Effector memory CD4-positive, alpha-beta T cell (primary cell): Measurements from ENCODE around the gene CNPY4.

Experiments
- DNase-seq, 3 donors: peaks; one replicate each; pipeline ENCODE4 v3.0.0-alpha.2; 2020
- H3K27ac ChIP-seq: 2 replicates; pipeline ENCODE4 v1.7.0; 2013; ENCODE audit warnings: mild to moderate bottlenecking, low read length, moderate library complexity; ENCODE audit not compliant: insufficient read depth, poor library complexity, severe bottlenecking
- H3K27me3 ChIP-seq: replicated peaks from 2 replicates; pipeline ENCODE4 v1.7.0; 2013; ENCODE audit warnings: mild to moderate bottlenecking, low read length; ENCODE audit not compliant: insufficient read depth, control insufficient read depth, poor library complexity, severe bottlenecking
- H3K36me3 ChIP-seq: 2 replicates; pipeline ENCODE4 v1.7.0; 2013; ENCODE audit warnings: mild to moderate bottlenecking, low read length, moderate library complexity; ENCODE audit not compliant: control insufficient read depth, insufficient read depth
- H3K4me1 ChIP-seq: 2 replicates; pipeline ENCODE4 v1.7.0; 2013; ENCODE audit warnings: low read length, mild to moderate bottlenecking; ENCODE audit not compliant: control insufficient read depth, insufficient read depth, poor library complexity, severe bottlenecking
- H3K4me3 ChIP-seq: 2 replicates; pipeline ENCODE4 v1.7.0; 2013; ENCODE audit warnings: low read length, low read depth, mild to moderate bottlenecking; ENCODE audit not compliant: insufficient read depth, poor library complexity, severe bottlenecking
- H3K9me3 ChIP-seq: 2 replicates; pipeline ENCODE4 v1.7.0; 2013; ENCODE audit warnings: mild to moderate bottlenecking, low read length, moderate library complexity; ENCODE audit not compliant: control insufficient read depth

CNPY4 gene

DNA sequence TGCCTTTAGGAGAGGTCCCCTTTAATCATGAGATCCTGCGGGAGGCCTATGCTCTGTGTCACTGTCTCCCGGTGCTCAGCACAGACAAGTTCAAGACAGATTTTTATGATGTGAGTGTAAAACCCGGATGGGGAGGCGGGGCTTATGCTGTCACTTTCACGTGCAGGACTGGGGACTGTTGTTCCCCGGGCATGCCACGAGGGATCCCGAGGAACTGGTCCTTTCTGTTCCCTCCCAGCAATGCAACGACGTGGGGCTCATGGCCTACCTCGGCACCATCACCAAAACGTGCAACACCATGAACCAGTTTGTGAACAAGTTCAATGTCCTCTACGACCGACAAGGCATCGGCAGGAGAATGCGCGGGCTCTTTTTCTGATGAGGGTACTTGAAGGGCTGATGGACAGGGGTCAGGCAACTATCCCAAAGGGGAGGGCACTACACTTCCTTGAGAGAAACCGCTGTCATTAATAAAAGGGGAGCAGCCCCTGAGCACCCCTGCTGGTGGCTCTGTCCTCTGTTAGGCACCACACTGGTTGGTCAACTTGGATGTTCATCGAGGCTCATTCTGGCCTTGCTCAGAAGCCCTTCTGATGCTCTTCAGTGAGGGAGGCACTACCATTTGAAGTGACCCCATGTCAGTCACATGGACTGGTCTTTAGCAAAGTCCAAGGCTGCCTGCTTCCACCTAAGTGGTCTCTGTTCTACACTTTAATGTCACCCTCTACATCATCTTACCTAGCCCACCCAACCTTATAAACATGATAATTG lies 27.8 kb upstream of the CNPY4 start:
- H3K36me3 ChIP-seq, result peaks cover 61% of the 10 kb centered on the region
- DNase-seq, result no peak
- no peak overlapping the region for H3K27ac ChIP-seq

DNA sequence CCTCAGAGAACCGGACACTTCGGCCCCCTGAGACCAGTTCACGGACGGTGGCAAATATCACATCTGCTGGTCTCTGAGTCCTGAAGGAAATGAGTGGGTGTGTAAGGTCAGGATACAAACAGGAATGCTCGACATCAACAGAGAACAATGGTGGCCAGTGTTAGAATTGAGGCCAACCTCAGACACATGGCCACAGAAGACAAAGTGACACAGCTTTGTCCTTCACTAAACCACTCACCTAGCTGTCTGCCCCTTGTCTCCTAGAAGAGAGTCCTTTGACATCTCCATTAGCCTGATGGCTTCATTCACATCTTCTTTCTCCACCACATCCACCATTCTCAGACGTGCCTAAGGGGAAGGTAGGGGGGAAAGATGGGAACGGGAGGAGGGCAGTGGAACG lies 26.4 kb upstream of the CNPY4 start:
- no peaks in the 10 kb centered on the region for H3K9me3 ChIP-seq
- H3K27ac ChIP-seq, result no peak overlapping the region
- no peak overlapping the region for H3K4me3 ChIP-seq
- peaks cover 73% of the 10 kb centered on the region for H3K36me3 ChIP-seq
- H3K27me3 ChIP-seq, result no peaks in the 10 kb centered on the region
- no peak for DNase-seq
- peaks cover 4% of the 10 kb centered on the region for H3K4me1 ChIP-seq

More for the DNA sequence above, 27.8 kb upstream of the CNPY4 start:
- Histone ChIP-seq H3K4me3 (no peak overlapping the region), H3K27me3 (no peaks in the 10 kb centered on the region), H3K9me3 (no peaks in the 10 kb centered on the region), H3K4me1 (peaks cover 6% of the 10 kb centered on the region)

DNA sequence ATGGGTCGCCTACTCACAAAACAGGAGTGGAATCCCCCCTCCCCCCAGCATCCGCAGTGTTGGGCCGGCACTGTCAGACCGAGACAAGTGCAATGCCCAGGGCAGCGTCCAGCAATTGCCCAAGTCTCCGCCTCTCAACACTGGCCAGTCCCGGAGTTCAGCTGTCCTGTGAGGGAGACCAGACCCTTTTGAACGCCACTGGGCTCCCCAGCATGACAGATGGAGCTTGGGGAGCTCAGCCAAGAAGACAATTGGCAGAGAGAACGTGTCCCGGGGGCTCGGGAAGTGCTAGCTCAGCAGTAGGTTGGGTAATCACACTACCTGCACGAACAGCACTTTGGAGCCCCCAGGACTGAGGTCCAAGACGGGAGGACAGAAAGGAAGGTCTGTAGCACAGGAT lies 25.9 kb upstream of the CNPY4 start:
- DNase-seq, result no peak
- Histone ChIP-seq H3K36me3 (peaks cover 78% of the 10 kb centered on the region), H3K27ac (no peak overlapping the region), H3K4me1 (no peaks in the 10 kb centered on the region), H3K9me3 (no peaks in the 10 kb centered on the region), H3K27me3 (no peaks in the 10 kb centered on the region), H3K4me3 (no peak overlapping the region)

DNA sequence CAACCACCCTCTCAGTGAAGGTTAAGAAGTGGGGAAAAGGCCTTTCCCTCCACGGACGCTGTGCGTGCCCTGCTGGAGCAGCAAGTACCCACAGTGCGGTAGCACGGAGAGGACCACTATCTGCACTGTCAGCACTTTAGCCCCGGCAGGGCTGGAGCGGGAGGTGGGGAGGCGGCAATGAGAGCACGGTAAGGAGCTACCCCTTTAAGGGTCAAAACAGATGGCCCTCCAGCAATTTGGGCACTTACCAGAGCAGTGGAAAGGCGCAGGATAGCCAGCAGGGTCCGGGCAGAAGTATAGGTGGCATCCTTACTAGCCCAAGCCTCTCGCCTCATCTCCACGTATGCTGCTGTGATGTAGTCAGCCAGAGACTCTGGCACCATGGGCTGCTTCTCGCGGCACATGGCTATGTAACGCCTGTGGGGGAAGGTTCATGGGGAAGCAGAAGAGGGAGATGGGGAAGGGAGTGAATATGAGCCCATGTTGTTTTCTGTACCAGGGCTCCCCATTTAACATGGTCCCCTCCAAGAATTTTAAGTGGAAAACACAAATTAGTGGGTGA lies 25.4 kb upstream of the CNPY4 start:
- H3K4me3 ChIP-seq, result no peak overlapping the region
- no peaks in the 10 kb centered on the region for H3K27me3 ChIP-seq
- peaks cover 83% of the 10 kb centered on the region for H3K36me3 ChIP-seq
- H3K4me1 ChIP-seq, result no peaks in the 10 kb centered on the region
- no peak for DNase-seq
- no peaks in the 10 kb centered on the region for H3K9me3 ChIP-seq
- H3K27ac ChIP-seq, result no peak overlapping the region

DNA sequence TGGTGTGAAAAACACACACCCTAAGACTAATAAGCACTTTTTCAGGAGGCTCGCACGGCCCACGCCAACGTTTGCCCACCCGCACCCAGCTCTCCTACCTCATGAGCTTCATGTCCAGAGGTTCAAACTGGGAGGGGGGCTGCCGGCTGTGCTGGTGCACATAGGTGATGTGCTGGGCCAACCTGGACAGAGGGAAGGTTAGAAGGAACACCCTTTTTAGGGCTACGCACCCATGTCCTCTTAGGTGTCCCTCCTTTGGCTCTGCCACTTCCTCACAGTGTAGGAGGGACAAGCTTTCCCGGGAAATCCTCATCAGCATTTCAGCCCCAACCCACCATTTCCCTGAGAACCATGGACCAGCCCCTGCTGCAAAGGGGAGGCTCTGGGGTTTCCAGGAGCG lies 24.1 kb upstream of the CNPY4 start:
- no peak overlapping the region for H3K27ac ChIP-seq
- DNase-seq, result no peak
- H3K4me3 ChIP-seq, result no peak overlapping the region
- no peaks in the 10 kb centered on the region for H3K27me3 ChIP-seq
- H3K9me3 ChIP-seq, result no peaks in the 10 kb centered on the region
- H3K4me1 ChIP-seq, result peaks cover 11% of the 10 kb centered on the region
- H3K36me3 ChIP-seq, result peaks cover 88% of the 10 kb centered on the region

DNA sequence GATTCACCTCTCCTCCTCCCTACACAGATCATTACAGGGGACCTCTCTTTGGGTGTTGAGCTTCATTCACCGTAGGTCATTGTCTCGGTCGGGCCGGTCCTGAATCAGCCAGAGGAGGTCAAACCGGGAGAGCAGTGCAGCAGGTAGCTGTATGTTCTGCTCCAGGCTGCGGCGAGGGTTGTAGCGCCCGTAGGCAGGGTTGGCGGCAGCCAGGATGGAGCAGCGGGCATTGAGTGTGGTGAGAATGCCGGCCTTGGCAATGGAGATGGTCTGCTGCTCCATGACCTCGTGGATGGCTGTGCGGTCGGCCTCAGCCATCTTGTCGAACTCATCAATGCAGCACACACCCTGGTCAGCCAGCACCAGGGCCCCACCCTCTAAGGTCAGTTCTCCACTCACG lies 23.7 kb upstream of the CNPY4 start:
- no peak for DNase-seq
- no peaks in the 10 kb centered on the region for H3K27me3 ChIP-seq
- H3K9me3 ChIP-seq, result no peaks in the 10 kb centered on the region
- H3K27ac ChIP-seq, result no peak overlapping the region
- peaks cover 11% of the 10 kb centered on the region for H3K4me1 ChIP-seq
- peaks cover 85% of the 10 kb centered on the region for H3K36me3 ChIP-seq
- H3K4me3 ChIP-seq, result no peak overlapping the region

DNA sequence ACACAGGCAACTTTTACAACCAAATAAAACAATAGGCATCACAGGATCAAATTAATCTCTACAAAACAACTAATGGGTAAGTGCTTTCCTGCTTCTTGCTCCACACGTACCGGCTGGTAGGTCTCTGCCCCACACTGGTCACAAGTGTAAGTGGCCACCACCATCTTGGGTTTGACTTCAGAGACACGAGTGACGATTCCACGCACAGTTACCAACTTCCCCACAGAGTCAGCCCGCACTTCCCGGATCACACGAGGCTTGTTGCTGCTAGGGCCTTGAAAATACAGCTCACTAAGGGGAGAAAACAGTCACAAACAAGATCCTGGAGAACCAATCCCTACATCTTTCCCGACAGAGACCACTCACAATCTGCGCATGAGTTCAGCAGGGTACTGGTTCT lies 20.5 kb upstream of the CNPY4 start:
- H3K4me3 ChIP-seq, result no peak overlapping the region
- peak overlapping the region; percentile 96 for H3K27ac ChIP-seq
- peaks cover 11% of the 10 kb centered on the region for H3K4me1 ChIP-seq
- H3K36me3 ChIP-seq, result peaks cover 52% of the 10 kb centered on the region
- no peak for DNase-seq
- no peaks in the 10 kb centered on the region for H3K9me3 ChIP-seq
- no peaks in the 10 kb centered on the region for H3K27me3 ChIP-seq

DNA sequence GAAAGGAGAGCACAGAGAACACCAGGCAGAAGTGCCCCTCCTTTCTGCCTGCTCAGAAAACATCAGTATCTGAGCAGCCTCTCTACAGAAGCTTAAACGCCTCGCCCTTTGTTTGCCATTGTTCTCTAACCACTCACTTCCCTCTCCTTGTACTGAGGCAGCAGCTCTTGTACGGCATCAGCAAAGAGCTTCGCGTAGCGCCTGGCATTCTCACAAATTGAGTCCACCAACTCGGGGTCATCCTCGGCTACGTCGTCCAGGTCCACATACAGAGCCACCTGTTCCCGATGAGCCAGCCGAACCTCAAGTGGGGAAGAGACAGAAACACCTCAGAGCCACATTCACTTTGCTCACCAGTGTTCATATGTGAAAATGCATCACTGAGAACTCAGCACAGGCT lies 20.0 kb upstream of the CNPY4 start:
- H3K27ac ChIP-seq, result peak overlapping the region; percentile 96
- DNase-seq, result no peak
- H3K9me3 ChIP-seq, result no peaks in the 10 kb centered on the region
- H3K4me1 ChIP-seq, result peaks cover 11% of the 10 kb centered on the region
- no peaks in the 10 kb centered on the region for H3K27me3 ChIP-seq
- H3K36me3 ChIP-seq, result peaks cover 47% of the 10 kb centered on the region
- peak overlapping the region; percentile 95 for H3K4me3 ChIP-seq

DNA sequence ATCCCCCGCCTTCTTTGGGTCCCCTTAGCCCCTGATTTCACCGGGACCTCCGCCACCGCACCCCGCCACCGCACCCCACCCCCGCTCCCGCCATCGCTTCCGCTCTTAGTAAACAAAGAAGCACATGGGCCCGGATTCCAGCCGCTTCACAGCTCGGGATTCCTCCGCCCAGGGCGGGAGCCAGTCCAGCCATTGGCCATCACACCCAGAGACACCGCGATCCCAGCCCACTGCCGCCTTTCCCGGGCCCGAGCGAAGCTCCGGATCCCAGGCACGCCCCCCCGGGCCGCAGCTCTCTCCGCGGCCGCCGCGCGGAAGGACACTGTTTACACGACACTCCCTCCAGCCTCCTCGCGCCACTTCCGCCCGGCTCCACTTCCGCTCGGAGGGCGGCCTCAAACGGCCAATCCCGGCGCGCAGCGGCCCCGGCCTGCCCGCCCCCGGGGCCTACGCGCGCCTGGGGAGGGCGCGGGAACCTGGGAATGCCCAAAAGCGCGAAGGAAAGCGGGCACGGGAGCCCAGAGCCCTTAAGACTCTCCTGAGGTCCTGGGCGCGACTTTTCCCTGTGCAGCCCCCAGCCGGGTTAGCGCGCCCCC lies 18.9 kb upstream of the CNPY4 start:
- Histone ChIP-seq H3K4me3 (peak overlapping the region; percentile 95), H3K4me1 (peaks cover 11% of the 10 kb centered on the region), H3K36me3 (peaks cover 38% of the 10 kb centered on the region)

More for the DNA sequence above, 18.9 kb upstream of the CNPY4 start:
- DNase-seq, result peak; percentile 78 to 81 (median 78)
- Histone ChIP-seq H3K9me3 (no peaks in the 10 kb centered on the region), H3K27me3 (no peaks in the 10 kb centered on the region), H3K27ac (peak overlapping the region; percentile 96)
